CD14-positive monocyte (primary cell): ENCODE data around the gene TOR4A. TPM values are rescaled to one million over a fixed set of nuclear protein-coding genes. Genes with fewer than 3 reads are reported as not detected.
A peak's percentile ranks its signal among the peaks of the same experiment; 100 is the strongest.

Source experiments
- DNase-seq, 3 donors: peaks; one replicate each; pipeline ENCODE4 v3.0.0-alpha.2; 2011 to 2022
- H2AFZ ChIP-seq: 2 replicates; pipeline ENCODE4 v1.6.0; 2012; ENCODE audit warnings: mild to moderate bottlenecking, low read depth, low read length, inconsistent platforms; ENCODE audit not compliant: insufficient read depth, poor library complexity, severe bottlenecking
- H3K27ac ChIP-seq, 2 donors: 1 replicate in 1 of 2; 2 replicates in 1 of 2; pipeline ENCODE4 v1.5.1; 2012 to 2013; ENCODE audit warnings: low read length in 2 of 2, control low read depth in 1 of 2, inconsistent platforms in 1 of 2, low read depth in 1 of 2, mild to moderate bottlenecking in 1 of 2
- H3K27me3 ChIP-seq, 2 donors: one replicate each; pipeline versions ENCODE4 v1.6.0 to v1.6.1; 2011 to 2013; ENCODE audit warnings: low read length in 2 of 2; ENCODE audit not compliant: control insufficient read depth in 2 of 2, insufficient read depth in 2 of 2
- H3K36me3 ChIP-seq, 2 donors: replicated peaks in 1 of 2; 1 replicate in 1 of 2; 2 replicates in 1 of 2; pipeline versions ENCODE4 v1.5.1 to v1.6.1; 2012 to 2013; ENCODE audit warnings: low read length in 2 of 2, control low read depth in 1 of 2, inconsistent platforms in 1 of 2, mild to moderate bottlenecking in 1 of 2; ENCODE audit not compliant: insufficient read depth in 2 of 2, control insufficient read depth in 1 of 2
- H3K4me1 ChIP-seq, 2 donors: 1 replicate in 1 of 2; 2 replicates in 1 of 2; pipeline versions ENCODE4 v1.5.1 to v1.6.1; 2012 to 2013; ENCODE audit warnings: low read length in 2 of 2, control low read depth in 1 of 2, inconsistent platforms in 1 of 2, mild to moderate bottlenecking in 1 of 2, moderate library complexity in 1 of 2; ENCODE audit not compliant: insufficient read depth in 2 of 2, control insufficient read depth in 1 of 2
- H3K4me2 ChIP-seq: replicated peaks from 2 replicates; pipeline ENCODE3; 2012; ENCODE audit warnings: low read length, moderate library complexity, mild to moderate bottlenecking; ENCODE audit not compliant: poor library complexity, severe bottlenecking; ENCODE audit errors: extremely low read depth
- H3K4me3 ChIP-seq, 3 experiments: fragments of 200-600 bp in 1 of 3; sonication (generic) in 1 of 3; replicated peaks in 1 of 3; 1 replicate in 2 of 3; 2 replicates in 1 of 3; pipeline ENCODE4 v1.5.1; 2011 to 2013; ENCODE audit warnings: low read length in 3 of 3, mild to moderate bottlenecking in 3 of 3, control low read depth in 2 of 3, low read depth in 2 of 3, inconsistent platforms in 1 of 3, moderate library complexity in 1 of 3
- H3K79me2 ChIP-seq: 2 replicates; pipeline ENCODE4 v1.6.0; 2012; ENCODE audit warnings: mild to moderate bottlenecking, control low read depth, inconsistent platforms, low read length, moderate library complexity; ENCODE audit not compliant: insufficient read depth
- H3K9ac ChIP-seq: 2 replicates; pipeline ENCODE4 v1.6.0; 2017; ENCODE audit warnings: low read length, mild to moderate bottlenecking; ENCODE audit not compliant: insufficient read depth, poor library complexity, severe bottlenecking
- H3K9me3 ChIP-seq, 2 donors: replicated peaks in 1 of 2; 1 replicate in 1 of 2; 2 replicates in 1 of 2; pipeline versions ENCODE4 v1.5.1 to v1.6.1; 2012 to 2013; ENCODE audit warnings: low read length in 2 of 2, control low read depth in 1 of 2; ENCODE audit not compliant: control insufficient read depth in 1 of 2, insufficient read depth in 1 of 2
- H4K20me1 ChIP-seq: 2 replicates; pipeline ENCODE4 v1.6.0; 2012; ENCODE audit warnings: mild to moderate bottlenecking, low read length, control low read depth, moderate library complexity; ENCODE audit not compliant: insufficient read depth
- H3K27ac Mint-ChIP-seq, 7 donors: one replicate each; pipeline ENCODE4 v1.8.0; 2020; ENCODE audit warnings: mild to moderate bottlenecking in 7 of 7, mixed read lengths in 7 of 7, moderate library complexity in 6 of 7, inconsistent platforms in 2 of 7
- H3K27me3 Mint-ChIP-seq, 3 donors: one replicate each; pipeline ENCODE4 v1.8.0; 2021 to 2022; ENCODE audit warnings: low read depth in 3 of 3, mild to moderate bottlenecking in 3 of 3, mixed read lengths in 3 of 3, moderate library complexity in 3 of 3, inconsistent platforms in 1 of 3
- H3K36me3 Mint-ChIP-seq, 2 donors: one replicate each; pipeline ENCODE4 v1.8.0; 2020; ENCODE audit warnings: mixed read lengths in 2 of 2, inconsistent platforms in 1 of 2, mild to moderate bottlenecking in 1 of 2
- H3K4me1 Mint-ChIP-seq: one replicate; pipeline ENCODE4 v1.8.0; 2020; ENCODE audit warnings: mild to moderate bottlenecking, mixed read lengths
- H3K4me3 Mint-ChIP-seq, 2 donors: one replicate each; pipeline ENCODE4 v1.8.0; 2020; ENCODE audit warnings: mild to moderate bottlenecking in 2 of 2, mixed read lengths in 2 of 2, moderate library complexity in 1 of 2
- H3K9me3 Mint-ChIP-seq, 7 donors: one replicate each; pipeline ENCODE4 v1.8.0; 2020 to 2022; ENCODE audit warnings: mixed read lengths in 7 of 7, mild to moderate bottlenecking in 6 of 7, moderate library complexity in 6 of 7, inconsistent platforms in 2 of 7
- CTCF ChIP-seq: fragments of 200-600 bp; IDR thresholded peaks from one replicate; pipeline ENCODE4 v1.8.0; 2022; ENCODE audit warnings: antibody characterized with exemption, mild to moderate bottlenecking
- WGBS: methylation state at CpG from one replicate; pipeline ENCODE4 v1.1.5; 2013; ENCODE audit warnings: missing lambda C conversion rate; ENCODE audit not compliant: insufficient coverage; 5-methylcytosine and 5-hydroxymethylcytosine counted together
- intact Hi-C, 2 donors: fragments of 100-400 bp; cut with micrococcal nuclease; formaldehyde crosslinking; loops; one replicate each; pipeline versions ENCODE4 v1.15.0 to v1.15.1; 2023
- polyA plus RNA-seq, 3 donors: library from polyadenylated mRNA; depleted of rRNA in 1 of 3; unstranded in 2 of 3; stranded (reverse) in 1 of 3; fragments of 300-500 nt in 2 of 3; fragments of >200 nt in 1 of 3; fragmentation: Illumina TruSeq in 2 of 3; gene quantifications; 1 replicate in 2 of 3; 2 replicates in 1 of 3; pipeline ENCODE4 v1.2.3, GENCODE V29; 2012 to 2021

TOR4A gene
- polyA plus RNA-seq, 3 donors = 13.7 to 17.6 (median 15.4) TPM

- TF ChIP-seq CTCF = no peak
- no peak overlapping the region for H2AFZ ChIP-seq
- Mint-ChIP-seq H3K9me3 (no peaks in the 10 kb centered on the region), H3K27me3 (peaks cover 0 to 4% (median 2%) of the 10 kb centered on the region in 3 donors), H3K27ac (peak overlapping the region in 2 of 7 donors; percentile 13 to 45), H3K36me3 (peaks cover 19 to 52% of the 10 kb centered on the region in 2 donors), H3K4me1 (peaks cover 43% of the 10 kb centered on the region), H3K4me3 (no peak overlapping the region)
- no peaks in the 10 kb centered on the region for H3K27me3 ChIP-seq
- peaks cover 38 to 56% of the 10 kb centered on the region in 2 donors for H3K4me1 ChIP-seq
- no peak overlapping the region for H3K27ac ChIP-seq
- H3K9me3 ChIP-seq = no peaks in the 10 kb centered on the region
- no peak for DNase-seq
- H3K4me2 ChIP-seq = no peak overlapping the region
- no peak overlapping the region for H3K4me3 ChIP-seq
- peaks cover 28% of the 10 kb centered on the region for H3K79me2 ChIP-seq
- peaks cover 30% of the 10 kb centered on the region for H4K20me1 ChIP-seq
- intact Hi-C loops = no loop called here
- H3K36me3 ChIP-seq = peaks cover 16 to 52% of the 10 kb centered on the region in 2 donors
- no peak overlapping the region for H3K9ac ChIP-seq
- 90% methylated on average over 15 of the region's 15 CpGs for WGBS
Observed at GRCh38 chr9:137273611-137274320, 3.8 kb upstream of the TOR4A start.

- Histone ChIP-seq H3K9me3 (no peaks in the 10 kb centered on the region), H3K27ac (peak overlapping the region; percentile 27 to 31), H3K36me3 (peaks cover 23 to 52% of the 10 kb centered on the region in 2 donors), H3K79me2 (peaks cover 43% of the 10 kb centered on the region), H3K4me1 (peaks cover 37 to 61% of the 10 kb centered on the region in 2 donors), H3K4me2 (peak overlapping the region; percentile 10), H2AFZ (no peak overlapping the region), H3K9ac (peak overlapping the region; percentile 4), H3K27me3 (no peaks in the 10 kb centered on the region), H3K4me3 (no peak overlapping the region), H4K20me1 (peaks cover 32% of the 10 kb centered on the region)
- Mint-ChIP-seq H3K36me3 (peaks cover 16 to 48% of the 10 kb centered on the region in 2 donors), H3K4me3 (peak overlapping the region; percentile 26 to 62), H3K27ac (peak overlapping the region; percentile 30 to 89 (median 83)), H3K4me1 (peaks cover 42% of the 10 kb centered on the region), H3K9me3 (no peaks in the 10 kb centered on the region), H3K27me3 (peaks cover 0 to 4% (median 2%) of the 10 kb centered on the region in 3 donors)
- no peak for TF ChIP-seq CTCF
- no peak for DNase-seq
- WGBS = 95% methylated on average over 10 of the region's 10 CpGs
- intact Hi-C loops = no loop called here
Observed at GRCh38 chr9:137275203-137275587, 2.3 kb upstream of the TOR4A start.
